GM19238 (cell line): ENCODE results near the gene TBL1X.

Experiments used
- DNase-seq: peaks from one replicate; pipeline ENCODE4 v3.0.0; 2011; ENCODE audit warnings: low spot score; ENCODE audit not compliant: insufficient read length

The TBL1X gene

DNA sequence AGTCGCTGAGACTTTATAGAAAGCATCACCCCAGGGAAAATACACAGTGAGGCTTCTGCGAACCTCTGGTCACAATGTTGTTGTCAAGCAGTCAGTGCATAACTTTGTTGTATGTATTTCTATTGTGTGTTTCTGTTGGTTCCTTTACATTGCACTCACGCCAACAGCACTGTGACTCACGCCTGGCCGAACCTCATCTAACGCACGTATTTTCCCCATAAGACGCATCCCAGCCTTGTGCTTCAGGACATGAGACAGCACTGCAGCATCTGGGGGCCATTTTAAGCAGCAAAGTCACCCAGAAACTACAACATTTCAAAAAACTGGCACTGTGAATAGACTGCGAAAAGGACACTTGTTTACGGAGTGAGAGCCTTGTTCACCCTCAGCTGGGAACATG is 30.6 kb downstream of the TBL1X start:
- DNase-seq = no peak

- no peak for DNase-seq
Observed at GRCh38 chrX:9498236-9498635, 33.4 kb downstream of the TBL1X start.

DNA sequence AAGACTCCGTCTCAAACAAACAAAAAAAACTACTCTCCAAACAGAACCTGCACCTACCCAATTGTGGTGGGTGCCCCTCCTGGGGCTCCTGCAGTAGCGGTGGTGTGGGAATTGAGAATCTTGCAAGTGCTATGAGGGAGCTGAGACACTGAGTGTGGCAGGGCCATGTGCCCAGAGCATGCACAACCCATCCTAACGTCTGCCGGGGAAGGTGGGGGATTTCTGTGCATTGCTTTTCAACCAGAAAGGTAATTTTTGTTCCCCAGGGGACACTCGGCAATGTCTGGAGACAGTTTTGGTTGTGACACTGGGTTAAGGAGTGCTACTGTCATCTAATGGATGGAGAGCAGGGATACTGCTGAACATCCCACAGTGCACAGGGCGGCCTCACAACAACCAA is 35.7 kb downstream of the TBL1X start:
- DNase-seq = no peak

DNA sequence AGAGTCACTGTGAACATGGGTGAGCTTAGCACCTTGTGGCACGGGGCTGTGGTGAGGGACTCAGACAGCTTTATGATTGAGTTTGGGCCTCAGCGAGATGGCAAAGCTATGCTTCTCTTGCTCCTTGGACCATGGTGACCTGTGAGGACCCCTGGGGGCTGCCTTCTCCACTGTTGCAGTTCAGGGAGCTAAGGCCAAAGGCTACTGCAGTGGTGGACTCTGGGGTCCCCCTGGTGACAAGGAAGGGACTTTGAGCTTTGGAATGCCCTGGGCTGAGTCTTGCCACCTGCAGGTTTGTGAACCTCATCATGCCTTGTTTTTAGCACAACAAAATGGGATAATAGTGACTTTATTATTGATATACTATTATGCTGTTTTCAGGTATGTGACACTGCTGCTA is 36.5 kb downstream of the TBL1X start:
- no peak for DNase-seq

GRCh38 chrX:9503261-9503660 is 38.4 kb downstream of the TBL1X start:
- DNase-seq = no peak

DNA sequence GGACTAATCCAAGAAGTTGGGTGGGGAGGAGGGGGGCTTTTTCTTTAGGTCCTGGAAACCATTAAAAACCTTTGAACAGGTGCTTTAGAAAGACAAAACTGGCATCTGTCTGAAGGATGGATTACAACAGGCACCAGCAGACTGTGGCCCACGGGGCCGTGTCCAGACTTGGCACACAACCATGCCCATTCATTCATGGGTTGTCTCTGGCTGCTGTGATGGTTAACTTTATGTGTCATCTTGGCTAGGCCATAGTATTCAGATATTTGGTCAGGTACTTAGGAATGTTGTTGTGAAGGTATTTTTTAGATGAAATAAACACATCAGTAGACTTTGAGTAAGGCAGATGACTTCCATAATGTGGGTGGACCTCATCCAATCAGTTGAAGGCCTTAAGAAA is 45.5 kb downstream of the TBL1X start:
- no peak for DNase-seq

DNA sequence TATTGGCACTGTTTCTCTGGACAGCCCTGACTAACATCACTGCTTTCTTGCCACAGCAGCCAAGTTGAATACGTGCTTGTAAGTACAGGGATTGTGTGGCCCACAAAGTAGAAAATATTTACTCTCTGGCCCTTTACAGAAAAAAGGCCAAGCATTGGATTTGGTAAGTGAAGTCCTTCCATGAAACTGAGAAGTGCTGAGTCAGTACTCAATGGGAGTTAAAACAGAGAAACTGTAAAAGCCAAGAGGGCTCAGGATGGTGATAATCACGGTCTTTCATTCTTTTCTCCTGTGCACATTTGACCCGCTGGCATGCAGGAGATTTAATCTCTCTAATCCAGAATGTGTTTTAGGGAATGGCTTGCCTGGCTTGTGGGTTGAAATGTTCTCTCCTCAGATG is 46.1 kb downstream of the TBL1X start:
- DNase-seq = no peak

DNA sequence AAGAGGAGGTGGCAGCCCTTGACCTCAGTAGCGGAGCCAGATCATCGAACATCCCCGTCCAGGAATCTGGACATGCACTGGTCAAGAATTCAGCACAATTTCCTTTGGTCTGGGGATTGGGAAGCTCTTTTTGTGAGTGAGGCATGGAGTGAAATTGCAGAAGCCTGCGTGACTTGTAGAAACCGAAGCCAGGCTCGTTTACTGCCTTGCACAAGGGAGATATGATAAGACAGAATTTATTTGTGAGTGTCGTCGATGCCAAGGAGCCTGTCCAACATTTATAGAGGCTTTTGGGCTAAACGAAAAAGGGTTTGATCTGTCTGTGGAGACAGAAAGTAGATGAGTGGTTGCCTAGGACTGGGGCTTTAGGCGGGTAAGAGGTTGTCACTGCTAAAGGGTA is 50.6 kb downstream of the TBL1X start:
- no peak for DNase-seq

- DNase-seq = no peak
Observed at GRCh38 chrX:9515973-9516538, 51.2 kb downstream of the TBL1X start.

DNA sequence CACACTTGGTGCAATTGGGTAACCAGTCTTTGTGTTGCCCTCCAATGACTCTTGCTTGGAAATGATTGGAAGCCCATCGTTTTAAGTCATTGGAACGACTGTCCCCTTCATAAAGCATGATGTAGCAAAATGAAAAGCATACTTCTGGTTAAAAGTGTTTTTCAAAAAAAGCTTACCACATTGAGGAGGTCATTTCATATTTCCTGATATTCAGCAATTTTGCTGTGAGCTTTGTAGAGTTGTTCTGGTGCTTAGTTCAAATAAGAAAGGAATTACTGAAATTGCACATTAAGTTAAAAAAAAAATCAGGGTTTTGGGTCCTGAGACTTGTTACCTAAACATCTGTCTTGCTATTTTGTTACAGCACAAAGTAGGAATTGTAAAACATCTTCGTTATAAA is 51.8 kb downstream of the TBL1X start:
- no peak for DNase-seq

DNA sequence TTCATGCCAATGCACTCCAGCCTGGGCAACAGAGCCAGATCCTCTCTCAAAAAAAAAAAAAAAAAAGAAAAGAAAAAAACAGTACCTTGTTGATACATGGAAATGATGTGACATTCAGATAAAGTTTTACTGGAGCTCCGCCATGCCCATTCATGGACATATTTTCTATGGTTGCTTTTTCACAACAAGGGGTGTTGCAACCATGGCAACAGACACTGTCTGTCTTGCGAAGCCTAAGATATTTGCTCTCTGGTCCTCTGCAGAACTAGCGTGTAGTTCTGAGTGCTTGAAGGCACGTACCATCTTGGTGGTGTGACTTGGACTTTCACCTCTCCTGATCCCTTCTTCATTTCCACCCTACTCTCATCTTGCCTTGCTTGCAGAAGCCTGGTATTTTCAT is 53.2 kb downstream of the TBL1X start:
- no peak for DNase-seq

DNA sequence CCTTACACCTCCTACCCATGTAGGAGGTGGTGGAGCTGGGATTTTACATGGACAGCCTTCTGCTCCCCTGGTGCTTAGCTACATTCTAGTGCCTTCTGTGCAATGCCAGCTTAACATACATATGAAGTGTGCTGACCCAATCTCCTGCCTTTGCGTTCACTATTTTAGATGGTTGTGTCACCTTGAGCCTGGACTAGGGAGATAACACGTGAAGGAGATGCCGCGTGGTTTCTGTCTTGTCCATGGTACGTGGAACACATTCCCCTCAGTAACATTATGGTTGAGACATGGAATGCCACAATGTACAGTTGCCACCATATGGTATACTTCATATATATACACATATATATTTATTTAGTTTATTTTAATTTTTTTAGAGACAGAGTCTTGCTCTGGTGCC is 54.0 kb downstream of the TBL1X start:
- no peak for DNase-seq

DNA sequence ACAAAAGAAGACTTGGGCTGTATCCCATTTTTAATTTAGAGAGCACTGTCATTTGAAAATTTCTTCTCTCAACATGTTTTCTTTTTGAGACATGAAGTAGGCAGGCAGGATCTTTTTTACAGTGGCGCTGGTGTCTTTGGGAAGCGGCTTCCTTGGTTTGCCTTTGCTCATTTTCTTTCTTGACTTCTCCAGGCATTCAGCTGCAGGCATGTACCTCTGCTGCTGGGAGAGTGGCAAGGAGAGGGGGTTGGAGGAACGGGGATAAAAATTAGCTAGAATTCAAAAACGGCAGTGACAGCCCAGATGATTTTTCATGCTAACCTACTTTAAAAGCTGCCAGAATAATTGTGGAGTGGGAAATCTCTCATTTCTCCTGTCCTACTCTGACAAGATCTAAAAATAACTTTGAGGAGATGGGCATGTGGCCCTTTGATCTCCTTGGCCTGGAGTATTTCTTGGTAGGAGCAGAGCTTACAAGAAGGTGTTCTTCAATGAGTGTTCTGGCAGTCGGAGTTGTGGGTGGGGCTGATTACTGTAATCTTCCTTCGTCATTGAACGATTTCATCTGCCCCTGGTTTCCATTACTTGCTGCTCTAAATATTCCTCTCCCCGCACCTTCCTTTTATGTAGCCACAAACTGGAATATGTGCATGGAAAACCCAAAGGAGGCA is 54.8 kb downstream of the TBL1X start:
- DNase-seq = no peak

- no peak for DNase-seq
Observed at GRCh38 chrX:9520217-9520590, 55.3 kb downstream of the TBL1X start.

GRCh38 chrX:9522378-9523155 is 57.7 kb downstream of the TBL1X start:
- DNase-seq = no peak

GRCh38 chrX:9525511-9526248 is 60.8 kb downstream of the TBL1X start:
- no peak for DNase-seq

GRCh38 chrX:9526965-9527364 is 62.1 kb downstream of the TBL1X start:
- no peak for DNase-seq

GRCh38 chrX:9528498-9528897 is 63.6 kb downstream of the TBL1X start:
- no peak for DNase-seq

- no peak for DNase-seq
Observed at GRCh38 chrX:9529223-9529622, 64.4 kb downstream of the TBL1X start.

DNA sequence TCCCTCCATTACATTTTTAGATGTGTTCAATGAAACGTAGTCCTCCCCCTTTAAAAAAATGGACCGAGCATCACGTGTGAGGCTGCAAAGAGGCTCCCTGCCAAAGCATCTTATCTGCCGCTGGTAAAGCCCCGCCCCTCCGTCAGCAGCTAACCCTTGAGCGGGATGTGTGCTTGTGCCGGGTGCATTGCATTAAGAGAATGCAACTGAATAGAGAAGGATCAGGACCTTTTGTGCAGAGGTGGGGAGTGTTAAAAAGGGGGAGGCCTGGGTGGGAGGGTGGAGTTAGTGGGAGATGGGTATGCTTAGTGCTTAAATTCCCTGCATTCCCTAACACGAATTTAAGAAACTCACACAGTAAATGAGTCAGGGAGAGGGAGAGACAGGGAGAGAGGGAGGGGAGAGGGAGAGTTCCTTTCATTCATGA is 66.0 kb downstream of the TBL1X start:
- peak; percentile 16 for DNase-seq

GRCh38 chrX:9532349-9532748 is 67.5 kb downstream of the TBL1X start:
- no peak for DNase-seq

- DNase-seq = no peak
Observed at GRCh38 chrX:9533611-9534010, 68.8 kb downstream of the TBL1X start.
